MCF 10A (cell line): ENCODE results near the gene NFIB. TPM values are rescaled to one million over a fixed set of nuclear protein-coding genes. Genes with fewer than 3 reads are reported as not detected.

Experiments
- BruUV-seq: library from RNA; stranded (reverse); fragments of 400-500 nt; replicated peaks from 2 replicates; lab custom pipeline; 2021; lab: Mats Ljungman, UMichigan
- CTCF ChIA-PET: fragments of 300-600 bp; sonication (Branson Sonifier 250); formaldehyde crosslinking; extraction: SDS; loops from one replicate; lab custom pipeline; 2021; ENCODE audit warnings: antibody characterized with exemption, inconsistent platforms; lab: Yijun Ruan, JAX
- POLR2A ChIA-PET: fragments of 300-600, 350-650 bp; sonication (Branson Sonifier 250); formaldehyde crosslinking; extraction: SDS; loops from one replicate; lab custom pipeline; 2020; ENCODE audit warnings: antibody characterized with exemption, inconsistent platforms; lab: Yijun Ruan, JAX
- DNase-seq: peaks from one replicate; pipeline ENCODE4 v3.0.0-alpha.2; 2018; ENCODE audit not compliant: unreplicated experiment
- H3K27ac Mint-ChIP-seq: one replicate; pipeline ENCODE4 v1.8.0; 2022; ENCODE audit warnings: mild to moderate bottlenecking, low read depth, mixed read lengths; ENCODE audit not compliant: unreplicated experiment
- H3K27me3 Mint-ChIP-seq: one replicate; pipeline ENCODE4 v1.8.0; 2022; ENCODE audit warnings: mixed read lengths; ENCODE audit not compliant: insufficient read depth, unreplicated experiment
- H3K36me3 Mint-ChIP-seq: one replicate; pipeline ENCODE4 v1.8.0; 2022; ENCODE audit warnings: mild to moderate bottlenecking, moderate library complexity, mixed read lengths; ENCODE audit not compliant: insufficient read depth, unreplicated experiment
- H3K4me1 Mint-ChIP-seq: one replicate; pipeline ENCODE4 v1.8.0; 2022; ENCODE audit warnings: mixed read lengths; ENCODE audit not compliant: insufficient read depth, unreplicated experiment
- H3K4me3 Mint-ChIP-seq: one replicate; pipeline ENCODE4 v1.8.0; 2022; ENCODE audit warnings: mild to moderate bottlenecking, moderate library complexity, mixed read lengths; ENCODE audit not compliant: unreplicated experiment
- H3K9me3 Mint-ChIP-seq: one replicate; pipeline ENCODE4 v1.8.0; 2022; ENCODE audit warnings: mixed read lengths; ENCODE audit not compliant: unreplicated experiment
- CTCF ChIP-seq: fragments of 200-600 bp; IDR thresholded peaks from one replicate; pipeline ENCODE4 v1.8.0; 2022; ENCODE audit warnings: antibody characterized with exemption, mild to moderate bottlenecking; ENCODE audit not compliant: unreplicated experiment
- intact Hi-C: fragments of 100-400 bp; cut with micrococcal nuclease; formaldehyde crosslinking; loops from 2 replicates; pipeline ENCODE4 v1.14.1; 2022
- total RNA-seq: library from RNA; stranded (reverse); gene quantifications from 2 replicates; pipeline ENCODE4 v1.2.3, GENCODE V29; 2022

NFIB gene
- total RNA-seq, 1 experiment from 2014 or later: 70.8 TPM

GRCh38 chr9:14081745-14082144, 232.2 kb downstream of the NFIB start:
- H3K27me3 Mint-ChIP-seq: no peaks in the 10 kb centered on the region
- BruUV-seq: no TSS peak
- TF ChIP-seq CTCF: no peak
- peaks cover 12% of the 10 kb centered on the region for H3K4me1 Mint-ChIP-seq
- H3K27ac Mint-ChIP-seq: no peak overlapping the region
- no peaks in the 10 kb centered on the region for H3K9me3 Mint-ChIP-seq
- CTCF ChIA-PET: interaction anchor here (1.2 to 1.5 kb wide), 2 partner anchors 18 to 271 kb away, joined by 5 to 9 read pairs; no protein-coding TSS in a partner anchor
- intact Hi-C loops: no loop called here
- no peak overlapping the region for H3K4me3 Mint-ChIP-seq
- DNase-seq: no peak
- H3K36me3 Mint-ChIP-seq: peaks cover 36% of the 10 kb centered on the region
- POLR2A ChIA-PET: interaction anchor here (0.8 to 2.3 kb wide), 7 partner anchors 10 to 404 kb away, joined by 3 to 6 read pairs (median 4); no protein-coding TSS in a partner anchor

DNA sequence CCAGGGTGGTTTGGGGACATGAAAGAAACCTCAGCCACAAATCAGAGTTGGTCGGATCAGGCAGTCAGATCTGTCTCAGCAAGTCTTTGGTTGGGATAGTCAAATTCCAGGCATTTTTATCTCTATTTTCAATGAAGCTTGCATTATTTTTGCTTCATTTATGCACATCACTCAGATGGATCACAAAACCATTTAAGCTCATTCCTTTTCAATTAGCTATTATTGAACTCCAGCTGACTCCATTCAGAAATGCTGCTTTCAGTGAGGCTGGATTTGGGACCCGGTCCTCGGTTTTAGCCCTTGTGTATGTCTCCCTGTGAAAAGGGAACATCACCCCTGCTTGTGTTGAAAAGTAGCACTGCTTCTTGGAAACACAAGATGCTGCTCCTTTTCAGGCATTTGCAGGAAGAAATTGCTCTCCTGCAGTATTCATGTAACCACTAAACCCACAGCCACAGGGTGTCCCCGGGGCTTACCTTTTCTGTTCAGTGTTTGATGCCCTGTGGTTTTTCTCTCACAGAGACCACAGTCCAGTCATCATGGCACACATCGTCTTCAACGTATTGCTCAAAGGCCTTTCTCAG, 232.9 kb downstream of the NFIB start:
- no peak for TF ChIP-seq CTCF
- ChIA-PET POLR2A (interaction anchor here (0.5 to 2.3 kb wide), 7 partner anchors 10 to 598 kb away, joined by 3 to 6 read pairs (median 4); no protein-coding TSS in a partner anchor), CTCF (interaction anchor here (0.6 to 1.5 kb wide), 3 partner anchors 17 to 326 kb away, joined by 3 to 9 read pairs (median 5); no protein-coding TSS in a partner anchor)
- Mint-ChIP-seq H3K4me3 (no peak overlapping the region), H3K4me1 (peaks cover 12% of the 10 kb centered on the region), H3K36me3 (peaks cover 36% of the 10 kb centered on the region), H3K9me3 (no peaks in the 10 kb centered on the region), H3K27ac (no peak overlapping the region), H3K27me3 (no peaks in the 10 kb centered on the region)
- DNase-seq: no peak
- no TSS peak for BruUV-seq
- intact Hi-C loops: no loop called here

DNA sequence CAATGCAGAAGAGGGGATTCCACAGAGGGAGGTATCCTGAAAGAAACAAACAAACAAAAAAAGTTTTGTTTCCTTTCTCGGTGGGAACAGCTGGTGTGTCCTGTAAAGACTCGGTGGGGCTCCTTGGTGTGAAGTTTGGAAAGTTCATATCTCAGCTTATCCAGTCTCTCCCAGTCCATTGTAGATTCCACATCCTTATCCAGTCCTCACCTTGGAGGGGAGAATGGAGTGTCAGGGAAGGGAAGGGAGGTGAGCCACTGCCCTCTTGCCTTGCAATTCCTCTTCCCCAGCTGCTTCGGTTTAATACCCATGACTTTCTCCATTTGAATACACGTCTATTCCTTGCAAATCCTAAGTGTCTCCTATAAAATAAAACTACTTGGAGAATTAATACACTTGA, 234.5 kb downstream of the NFIB start:
- CTCF ChIA-PET: interaction anchor here (0.7 to 1.3 kb wide), 2 partner anchors 9 to 12 kb away, joined by 3 read pairs; no protein-coding TSS in a partner anchor
- POLR2A ChIA-PET: interaction anchor here (0.8 to 1.5 kb wide), 3 partner anchors 9 to 12 kb away, joined by 3 to 5 read pairs (median 3); no protein-coding TSS in a partner anchor
- Mint-ChIP-seq H3K9me3 (no peaks in the 10 kb centered on the region), H3K36me3 (peaks cover 26% of the 10 kb centered on the region), H3K4me3 (no peak overlapping the region), H3K27ac (no peak overlapping the region), H3K4me1 (peaks cover 12% of the 10 kb centered on the region), H3K27me3 (no peaks in the 10 kb centered on the region)
- no peak for TF ChIP-seq CTCF
- intact Hi-C loops: no loop called here
- no TSS peak for BruUV-seq
- DNase-seq: no peak

DNA sequence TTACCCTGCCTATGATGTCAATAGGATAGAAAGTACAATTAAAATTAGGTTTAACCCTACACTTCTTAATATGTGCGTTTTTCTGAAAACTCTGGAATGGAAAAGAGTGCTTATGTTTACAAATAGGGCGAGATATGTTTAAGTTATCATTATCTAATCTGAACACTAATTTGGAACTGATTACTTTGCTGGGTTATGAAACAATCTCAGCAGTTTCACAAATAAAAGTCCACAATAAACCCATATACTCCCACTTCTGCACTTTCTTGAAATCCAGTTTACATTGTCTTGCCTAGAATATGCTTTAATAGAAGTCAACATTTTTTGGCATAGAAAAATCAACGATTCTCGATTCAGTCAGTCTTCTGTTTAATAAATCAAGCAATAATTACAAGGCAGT, 236.3 kb downstream of the NFIB start:
- POLR2A ChIA-PET: no interaction called here
- BruUV-seq: no TSS peak

More for the DNA sequence above, 236.3 kb downstream of the NFIB start:
- CTCF ChIA-PET: no interaction called here
- Mint-ChIP-seq H3K4me1 (peaks cover 12% of the 10 kb centered on the region), H3K4me3 (no peak overlapping the region), H3K9me3 (no peaks in the 10 kb centered on the region), H3K27me3 (no peaks in the 10 kb centered on the region), H3K36me3 (peaks cover 17% of the 10 kb centered on the region), H3K27ac (no peak overlapping the region)
- no peak for DNase-seq
- intact Hi-C loops: no loop called here
- no peak for TF ChIP-seq CTCF
